Hepatocyte (in vitro differentiated cells): Measurements from ENCODE around the gene NSUN3.

ENCODE experiments used
- CTCF ChIP-seq: fragments of 200-600 bp; sonication (generic); IDR thresholded peaks from 2 replicates; pipeline ENCODE4 v1.5.1; 2016; ENCODE audit warnings: antibody characterized with exemption, mild to moderate bottlenecking; ENCODE audit not compliant: poor library complexity
- EZH2 ChIP-seq: fragments of 200-600 bp; sonication (generic); IDR thresholded peaks from 2 replicates; pipeline ENCODE4 v1.6.1; 2016; ENCODE audit warnings: antibody characterized with exemption, mild to moderate bottlenecking, borderline replicate concordance
- EZH2phosphoT487 ChIP-seq: fragments of 200-600 bp; sonication (generic); IDR thresholded peaks from one replicate; pipeline ENCODE4 v1.6.1; 2018; ENCODE audit warnings: antibody characterized with exemption, mild to moderate bottlenecking, low read depth, moderate library complexity; ENCODE audit not compliant: unreplicated experiment, severe bottlenecking

- no peak for TF ChIP-seq EZH2
- no peak for TF ChIP-seq CTCF
- no peak for TF ChIP-seq EZH2phosphoT487
These were observed 47.8 kb upstream of the NSUN3 start for GRCh38 chr3:94015025-94015424.
